ENCODE measurements around the gene RASSF7. TPM values are rescaled to one million over a fixed set of nuclear protein-coding genes. Genes with fewer than 3 reads are reported as not detected.

The RASSF7 gene
- total RNA-seq, 1 experiment from 2014 or later: 32.5 TPM

DNA sequence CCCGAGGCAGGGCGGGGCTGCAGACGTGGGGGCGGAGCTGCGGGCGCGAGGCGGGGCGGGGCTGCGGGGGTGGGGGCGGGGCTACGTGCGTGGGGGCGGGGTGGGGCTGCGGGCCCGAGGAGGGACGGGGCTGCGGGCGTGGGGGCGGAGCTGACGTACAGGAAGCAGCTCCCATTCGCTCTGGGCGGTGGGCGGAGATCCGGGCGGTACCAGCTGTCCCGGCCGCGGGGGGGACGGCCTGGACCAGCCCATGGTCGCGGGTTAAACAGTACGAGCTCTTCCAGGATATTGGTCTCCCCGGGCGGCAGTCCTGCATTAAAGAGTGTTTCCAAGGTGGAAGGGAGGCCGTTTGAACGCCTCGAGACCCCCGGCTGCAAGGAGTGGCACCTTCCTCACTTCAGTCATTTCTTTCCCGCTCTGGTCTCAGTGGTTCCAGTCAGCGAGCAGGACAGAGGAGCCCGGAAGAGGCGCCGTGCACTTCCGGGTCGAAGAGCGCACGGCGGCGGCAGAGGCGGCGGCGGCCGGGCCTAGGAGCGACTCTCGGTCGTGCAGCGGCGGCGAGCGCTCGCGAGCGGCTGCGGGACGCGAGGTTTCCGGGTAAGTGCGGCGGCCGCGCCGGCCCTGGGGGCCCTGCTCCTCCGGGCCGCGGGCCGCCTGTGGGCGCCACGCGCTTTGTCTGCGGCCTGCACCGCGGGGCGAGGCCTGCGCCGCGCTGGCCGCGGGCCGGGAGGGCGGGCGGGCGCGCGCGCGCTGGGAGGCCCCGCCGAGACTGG lies 15.4 kb downstream of the RASSF7 start, which contains the start of gene PHRF1 (continued):
- TF ChIP-seq, protein P1, sequence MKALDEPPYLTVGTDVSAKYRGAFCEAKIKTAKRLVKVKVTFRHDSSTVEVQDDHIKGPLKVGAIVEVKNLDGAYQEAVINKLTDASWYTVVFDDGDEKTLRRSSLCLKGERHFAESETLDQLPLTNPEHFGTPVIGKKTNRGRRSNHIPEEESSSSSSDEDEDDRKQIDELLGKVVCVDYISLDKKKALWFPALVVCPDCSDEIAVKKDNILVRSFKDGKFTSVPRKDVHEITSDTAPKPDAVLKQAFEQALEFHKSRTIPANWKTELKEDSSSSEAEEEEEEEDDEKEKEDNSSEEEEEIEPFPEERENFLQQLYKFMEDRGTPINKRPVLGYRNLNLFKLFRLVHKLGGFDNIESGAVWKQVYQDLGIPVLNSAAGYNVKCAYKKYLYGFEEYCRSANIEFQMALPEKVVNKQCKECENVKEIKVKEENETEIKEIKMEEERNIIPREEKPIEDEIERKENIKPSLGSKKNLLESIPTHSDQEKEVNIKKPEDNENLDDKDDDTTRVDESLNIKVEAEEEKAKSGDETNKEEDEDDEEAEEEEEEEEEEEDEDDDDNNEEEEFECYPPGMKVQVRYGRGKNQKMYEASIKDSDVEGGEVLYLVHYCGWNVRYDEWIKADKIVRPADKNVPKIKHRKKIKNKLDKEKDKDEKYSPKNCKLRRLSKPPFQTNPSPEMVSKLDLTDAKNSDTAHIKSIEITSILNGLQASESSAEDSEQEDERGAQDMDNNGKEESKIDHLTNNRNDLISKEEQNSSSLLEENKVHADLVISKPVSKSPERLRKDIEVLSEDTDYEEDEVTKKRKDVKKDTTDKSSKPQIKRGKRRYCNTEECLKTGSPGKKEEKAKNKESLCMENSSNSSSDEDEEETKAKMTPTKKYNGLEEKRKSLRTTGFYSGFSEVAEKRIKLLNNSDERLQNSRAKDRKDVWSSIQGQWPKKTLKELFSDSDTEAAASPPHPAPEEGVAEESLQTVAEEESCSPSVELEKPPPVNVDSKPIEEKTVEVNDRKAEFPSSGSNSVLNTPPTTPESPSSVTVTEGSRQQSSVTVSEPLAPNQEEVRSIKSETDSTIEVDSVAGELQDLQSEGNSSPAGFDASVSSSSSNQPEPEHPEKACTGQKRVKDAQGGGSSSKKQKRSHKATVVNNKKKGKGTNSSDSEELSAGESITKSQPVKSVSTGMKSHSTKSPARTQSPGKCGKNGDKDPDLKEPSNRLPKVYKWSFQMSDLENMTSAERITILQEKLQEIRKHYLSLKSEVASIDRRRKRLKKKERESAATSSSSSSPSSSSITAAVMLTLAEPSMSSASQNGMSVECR (CRISPR knock-in tag; IDR thresholded peaks at IDR 0.05; ENCODE audit: borderline replicate concordance): 0 out of 2 replicates have a peak, but pooled peaks have one; percentile 44
- TF ChIP-seq NR3C1 (CRISPR knock-in tag; conservative IDR thresholded peaks at IDR 0.05; ENCODE audit: low read depth) (0 out of 2 replicates have a peak, but pooled peaks have one; percentile 24), NFE2L1 (CRISPR knock-in tag; IDR thresholded peaks at IDR 0.05) (no peak; the same call in 1 of the 2 replicates), EMX1 (CRISPR knock-in tag; IDR thresholded peaks at IDR 0.05) (no peak), NFYB (CRISPR knock-in tag; conservative IDR thresholded peaks at IDR 0.05; ENCODE audit: low read depth) (no peak), RORB (CRISPR knock-in tag; IDR thresholded peaks at IDR 0.05) (no peak), CREM (CRISPR knock-in tag; IDR thresholded peaks at IDR 0.05) (no peak), HMGA2 (CRISPR knock-in tag; IDR thresholded peaks at IDR 0.05) (no peak), NR2C2 (CRISPR knock-in tag; IDR thresholded peaks at IDR 0.05) (peak; percentile 90), ETV6 (CRISPR knock-in tag; IDR thresholded peaks at IDR 0.05) (peak; percentile 32; the same call in 1 of the 2 replicates), ZNF671 (CRISPR knock-in tag; IDR thresholded peaks at IDR 0.05) (no peak), SMAD3 (CRISPR knock-in tag; IDR thresholded peaks at IDR 0.05; ENCODE audit: borderline replicate concordance) (no peak), NR1H2 (CRISPR knock-in tag; IDR thresholded peaks at IDR 0.05) (no peak)
- TF ChIP-seq, protein P2, sequence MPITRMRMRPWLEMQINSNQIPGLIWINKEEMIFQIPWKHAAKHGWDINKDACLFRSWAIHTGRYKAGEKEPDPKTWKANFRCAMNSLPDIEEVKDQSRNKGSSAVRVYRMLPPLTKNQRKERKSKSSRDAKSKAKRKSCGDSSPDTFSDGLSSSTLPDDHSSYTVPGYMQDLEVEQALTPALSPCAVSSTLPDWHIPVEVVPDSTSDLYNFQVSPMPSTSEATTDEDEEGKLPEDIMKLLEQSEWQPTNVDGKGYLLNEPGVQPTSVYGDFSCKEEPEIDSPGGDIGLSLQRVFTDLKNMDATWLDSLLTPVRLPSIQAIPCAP (CRISPR knock-in tag; IDR thresholded peaks at IDR 0.05): no peak
- TF ChIP-seq, protein P3, sequence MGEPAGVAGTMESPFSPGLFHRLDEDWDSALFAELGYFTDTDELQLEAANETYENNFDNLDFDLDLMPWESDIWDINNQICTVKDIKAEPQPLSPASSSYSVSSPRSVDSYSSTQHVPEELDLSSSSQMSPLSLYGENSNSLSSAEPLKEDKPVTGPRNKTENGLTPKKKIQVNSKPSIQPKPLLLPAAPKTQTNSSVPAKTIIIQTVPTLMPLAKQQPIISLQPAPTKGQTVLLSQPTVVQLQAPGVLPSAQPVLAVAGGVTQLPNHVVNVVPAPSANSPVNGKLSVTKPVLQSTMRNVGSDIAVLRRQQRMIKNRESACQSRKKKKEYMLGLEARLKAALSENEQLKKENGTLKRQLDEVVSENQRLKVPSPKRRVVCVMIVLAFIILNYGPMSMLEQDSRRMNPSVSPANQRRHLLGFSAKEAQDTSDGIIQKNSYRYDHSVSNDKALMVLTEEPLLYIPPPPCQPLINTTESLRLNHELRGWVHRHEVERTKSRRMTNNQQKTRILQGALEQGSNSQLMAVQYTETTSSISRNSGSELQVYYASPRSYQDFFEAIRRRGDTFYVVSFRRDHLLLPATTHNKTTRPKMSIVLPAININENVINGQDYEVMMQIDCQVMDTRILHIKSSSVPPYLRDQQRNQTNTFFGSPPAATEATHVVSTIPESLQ (CRISPR knock-in tag; IDR thresholded peaks at IDR 0.05): no peak
- TF ChIP-seq, protein P4, sequence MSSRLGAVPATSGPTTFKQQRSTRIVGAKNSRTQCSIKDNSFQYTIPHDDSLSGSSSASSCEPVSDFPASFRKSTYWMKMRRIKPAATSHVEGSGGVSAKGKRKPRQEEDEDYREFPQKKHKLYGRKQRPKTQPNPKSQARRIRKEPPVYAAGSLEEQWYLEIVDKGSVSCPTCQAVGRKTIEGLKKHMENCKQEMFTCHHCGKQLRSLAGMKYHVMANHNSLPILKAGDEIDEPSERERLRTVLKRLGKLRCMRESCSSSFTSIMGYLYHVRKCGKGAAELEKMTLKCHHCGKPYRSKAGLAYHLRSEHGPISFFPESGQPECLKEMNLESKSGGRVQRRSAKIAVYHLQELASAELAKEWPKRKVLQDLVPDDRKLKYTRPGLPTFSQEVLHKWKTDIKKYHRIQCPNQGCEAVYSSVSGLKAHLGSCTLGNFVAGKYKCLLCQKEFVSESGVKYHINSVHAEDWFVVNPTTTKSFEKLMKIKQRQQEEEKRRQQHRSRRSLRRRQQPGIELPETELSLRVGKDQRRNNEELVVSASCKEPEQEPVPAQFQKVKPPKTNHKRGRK (CRISPR knock-in tag; IDR thresholded peaks at IDR 0.05; ENCODE audit: borderline replicate concordance): no peak
- TF ChIP-seq, protein P5, sequence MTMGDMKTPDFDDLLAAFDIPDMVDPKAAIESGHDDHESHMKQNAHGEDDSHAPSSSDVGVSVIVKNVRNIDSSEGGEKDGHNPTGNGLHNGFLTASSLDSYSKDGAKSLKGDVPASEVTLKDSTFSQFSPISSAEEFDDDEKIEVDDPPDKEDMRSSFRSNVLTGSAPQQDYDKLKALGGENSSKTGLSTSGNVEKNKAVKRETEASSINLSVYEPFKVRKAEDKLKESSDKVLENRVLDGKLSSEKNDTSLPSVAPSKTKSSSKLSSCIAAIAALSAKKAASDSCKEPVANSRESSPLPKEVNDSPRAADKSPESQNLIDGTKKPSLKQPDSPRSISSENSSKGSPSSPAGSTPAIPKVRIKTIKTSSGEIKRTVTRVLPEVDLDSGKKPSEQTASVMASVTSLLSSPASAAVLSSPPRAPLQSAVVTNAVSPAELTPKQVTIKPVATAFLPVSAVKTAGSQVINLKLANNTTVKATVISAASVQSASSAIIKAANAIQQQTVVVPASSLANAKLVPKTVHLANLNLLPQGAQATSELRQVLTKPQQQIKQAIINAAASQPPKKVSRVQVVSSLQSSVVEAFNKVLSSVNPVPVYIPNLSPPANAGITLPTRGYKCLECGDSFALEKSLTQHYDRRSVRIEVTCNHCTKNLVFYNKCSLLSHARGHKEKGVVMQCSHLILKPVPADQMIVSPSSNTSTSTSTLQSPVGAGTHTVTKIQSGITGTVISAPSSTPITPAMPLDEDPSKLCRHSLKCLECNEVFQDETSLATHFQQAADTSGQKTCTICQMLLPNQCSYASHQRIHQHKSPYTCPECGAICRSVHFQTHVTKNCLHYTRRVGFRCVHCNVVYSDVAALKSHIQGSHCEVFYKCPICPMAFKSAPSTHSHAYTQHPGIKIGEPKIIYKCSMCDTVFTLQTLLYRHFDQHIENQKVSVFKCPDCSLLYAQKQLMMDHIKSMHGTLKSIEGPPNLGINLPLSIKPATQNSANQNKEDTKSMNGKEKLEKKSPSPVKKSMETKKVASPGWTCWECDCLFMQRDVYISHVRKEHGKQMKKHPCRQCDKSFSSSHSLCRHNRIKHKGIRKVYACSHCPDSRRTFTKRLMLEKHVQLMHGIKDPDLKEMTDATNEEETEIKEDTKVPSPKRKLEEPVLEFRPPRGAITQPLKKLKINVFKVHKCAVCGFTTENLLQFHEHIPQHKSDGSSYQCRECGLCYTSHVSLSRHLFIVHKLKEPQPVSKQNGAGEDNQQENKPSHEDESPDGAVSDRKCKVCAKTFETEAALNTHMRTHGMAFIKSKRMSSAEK (CRISPR knock-in tag; IDR thresholded peaks at IDR 0.05; ENCODE audit: borderline replicate concordance): no peak
- TF ChIP-seq, protein P6, sequence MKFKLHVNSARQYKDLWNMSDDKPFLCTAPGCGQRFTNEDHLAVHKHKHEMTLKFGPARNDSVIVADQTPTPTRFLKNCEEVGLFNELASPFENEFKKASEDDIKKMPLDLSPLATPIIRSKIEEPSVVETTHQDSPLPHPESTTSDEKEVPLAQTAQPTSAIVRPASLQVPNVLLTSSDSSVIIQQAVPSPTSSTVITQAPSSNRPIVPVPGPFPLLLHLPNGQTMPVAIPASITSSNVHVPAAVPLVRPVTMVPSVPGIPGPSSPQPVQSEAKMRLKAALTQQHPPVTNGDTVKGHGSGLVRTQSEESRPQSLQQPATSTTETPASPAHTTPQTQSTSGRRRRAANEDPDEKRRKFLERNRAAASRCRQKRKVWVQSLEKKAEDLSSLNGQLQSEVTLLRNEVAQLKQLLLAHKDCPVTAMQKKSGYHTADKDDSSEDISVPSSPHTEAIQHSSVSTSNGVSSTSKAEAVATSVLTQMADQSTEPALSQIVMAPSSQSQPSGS (CRISPR knock-in tag; IDR thresholded peaks at IDR 0.05; ENCODE audit: borderline replicate concordance, low read depth): no peak
- TF ChIP-seq, protein P7, sequence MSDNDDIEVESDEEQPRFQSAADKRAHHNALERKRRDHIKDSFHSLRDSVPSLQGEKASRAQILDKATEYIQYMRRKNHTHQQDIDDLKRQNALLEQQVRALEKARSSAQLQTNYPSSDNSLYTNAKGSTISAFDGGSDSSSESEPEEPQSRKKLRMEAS (CRISPR knock-in tag; IDR thresholded peaks at IDR 0.05): 0 out of 2 replicates have a peak, but pooled peaks have one; percentile 6
- TF ChIP-seq, protein P8, sequence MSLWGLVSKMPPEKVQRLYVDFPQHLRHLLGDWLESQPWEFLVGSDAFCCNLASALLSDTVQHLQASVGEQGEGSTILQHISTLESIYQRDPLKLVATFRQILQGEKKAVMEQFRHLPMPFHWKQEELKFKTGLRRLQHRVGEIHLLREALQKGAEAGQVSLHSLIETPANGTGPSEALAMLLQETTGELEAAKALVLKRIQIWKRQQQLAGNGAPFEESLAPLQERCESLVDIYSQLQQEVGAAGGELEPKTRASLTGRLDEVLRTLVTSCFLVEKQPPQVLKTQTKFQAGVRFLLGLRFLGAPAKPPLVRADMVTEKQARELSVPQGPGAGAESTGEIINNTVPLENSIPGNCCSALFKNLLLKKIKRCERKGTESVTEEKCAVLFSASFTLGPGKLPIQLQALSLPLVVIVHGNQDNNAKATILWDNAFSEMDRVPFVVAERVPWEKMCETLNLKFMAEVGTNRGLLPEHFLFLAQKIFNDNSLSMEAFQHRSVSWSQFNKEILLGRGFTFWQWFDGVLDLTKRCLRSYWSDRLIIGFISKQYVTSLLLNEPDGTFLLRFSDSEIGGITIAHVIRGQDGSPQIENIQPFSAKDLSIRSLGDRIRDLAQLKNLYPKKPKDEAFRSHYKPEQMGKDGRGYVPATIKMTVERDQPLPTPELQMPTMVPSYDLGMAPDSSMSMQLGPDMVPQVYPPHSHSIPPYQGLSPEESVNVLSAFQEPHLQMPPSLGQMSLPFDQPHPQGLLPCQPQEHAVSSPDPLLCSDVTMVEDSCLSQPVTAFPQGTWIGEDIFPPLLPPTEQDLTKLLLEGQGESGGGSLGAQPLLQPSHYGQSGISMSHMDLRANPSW (CRISPR knock-in tag; conservative IDR thresholded peaks at IDR 0.05; ENCODE audit: low read depth): no peak
